ENCODE data around the gene SLC66A2.

DNA sequence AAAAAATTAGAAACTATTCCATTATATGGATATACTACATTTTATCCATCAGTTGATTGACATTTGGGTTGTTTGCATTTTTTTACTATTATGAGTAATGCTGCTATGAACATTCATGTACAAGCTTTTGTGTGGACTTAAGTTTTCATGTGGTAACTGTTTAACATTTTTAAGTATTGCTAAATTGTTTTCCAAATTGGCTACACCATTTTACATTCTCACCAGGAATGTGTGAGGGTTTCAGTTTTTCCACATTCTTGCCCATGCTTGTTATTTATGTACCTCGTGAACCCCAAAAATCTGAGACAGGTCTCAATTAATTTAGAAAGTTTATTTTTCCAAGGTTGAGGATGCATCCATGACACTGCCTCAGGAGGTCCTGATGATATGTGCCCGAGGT lies 40.0 kb upstream of the SLC66A2 start:
- no peak for TF ChIP-seq POLR2A (IDR thresholded peaks at IDR 0.05; ENCODE audit: low read depth, low read length)
- TF ChIP-seq NFYB (IDR thresholded peaks at IDR 0.05; ENCODE audit: insufficient read depth, low read depth, low read length): no peak
- TF ChIP-seq ZNF384 (IDR thresholded peaks at IDR 0.05; ENCODE audit: borderline replicate concordance, low read depth, low read length): no peak
- no peak for TF ChIP-seq CTCF (IDR thresholded peaks at IDR 0.05 in 2 of 3, conservative IDR thresholded peaks at IDR 0.05 in 1 of 3; ENCODE audit: control insufficient read depth in 2 of 3, extremely low read depth in 1 of 3, insufficient read depth in 1 of 3, low read depth in 3 of 3, low read length in 3 of 3)
- TF ChIP-seq, protein P1, sequence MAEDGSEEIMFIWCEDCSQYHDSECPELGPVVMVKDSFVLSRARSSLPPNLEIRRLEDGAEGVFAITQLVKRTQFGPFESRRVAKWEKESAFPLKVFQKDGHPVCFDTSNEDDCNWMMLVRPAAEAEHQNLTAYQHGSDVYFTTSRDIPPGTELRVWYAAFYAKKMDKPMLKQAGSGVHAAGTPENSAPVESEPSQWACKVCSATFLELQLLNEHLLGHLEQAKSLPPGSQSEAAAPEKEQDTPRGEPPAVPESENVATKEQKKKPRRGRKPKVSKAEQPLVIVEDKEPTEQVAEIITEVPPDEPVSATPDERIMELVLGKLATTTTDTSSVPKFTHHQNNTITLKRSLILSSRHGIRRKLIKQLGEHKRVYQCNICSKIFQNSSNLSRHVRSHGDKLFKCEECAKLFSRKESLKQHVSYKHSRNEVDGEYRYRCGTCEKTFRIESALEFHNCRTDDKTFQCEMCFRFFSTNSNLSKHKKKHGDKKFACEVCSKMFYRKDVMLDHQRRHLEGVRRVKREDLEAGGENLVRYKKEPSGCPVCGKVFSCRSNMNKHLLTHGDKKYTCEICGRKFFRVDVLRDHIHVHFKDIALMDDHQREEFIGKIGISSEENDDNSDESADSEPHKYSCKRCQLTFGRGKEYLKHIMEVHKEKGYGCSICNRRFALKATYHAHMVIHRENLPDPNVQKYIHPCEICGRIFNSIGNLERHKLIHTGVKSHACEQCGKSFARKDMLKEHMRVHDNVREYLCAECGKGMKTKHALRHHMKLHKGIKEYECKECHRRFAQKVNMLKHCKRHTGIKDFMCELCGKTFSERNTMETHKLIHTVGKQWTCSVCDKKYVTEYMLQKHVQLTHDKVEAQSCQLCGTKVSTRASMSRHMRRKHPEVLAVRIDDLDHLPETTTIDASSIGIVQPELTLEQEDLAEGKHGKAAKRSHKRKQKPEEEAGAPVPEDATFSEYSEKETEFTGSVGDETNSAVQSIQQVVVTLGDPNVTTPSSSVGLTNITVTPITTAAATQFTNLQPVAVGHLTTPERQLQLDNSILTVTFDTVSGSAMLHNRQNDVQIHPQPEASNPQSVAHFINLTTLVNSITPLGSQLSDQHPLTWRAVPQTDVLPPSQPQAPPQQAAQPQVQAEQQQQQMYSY (CRISPR knock-in tag; IDR thresholded peaks at IDR 0.05): no peak
- TF ChIP-seq SP1 (IDR thresholded peaks at IDR 0.05; ENCODE audit: low read depth, low read length): no peak
- TF ChIP-seq FOS (IDR thresholded peaks at IDR 0.05; ENCODE audit: borderline replicate concordance, extremely low read depth, insufficient read length): no peak

Data from GM12878 (cell line).